GM12878 (cell line): ENCODE data around the gene MRPL44. TPM values are rescaled to one million over a fixed set of nuclear protein-coding genes. Genes with fewer than 3 reads are reported as not detected.

Source experiments
- ATAC-seq: fragments of 200-7000 bp; cut with Tn5 transposase; 3 replicates; pipeline ENCODE4 v1.9.1; 2020; ENCODE audit warnings: mild to moderate bottlenecking, moderate library complexity
- BruUV-seq: library from RNA; stranded (reverse); fragments of 400-500 nt; replicated peaks from 2 replicates; lab custom pipeline; 2021; lab: Mats Ljungman, UMichigan
- CTCF ChIA-PET: fragments of 300-600 bp; sonication (Branson Sonifier 250); formaldehyde crosslinking; extraction: SDS; loops from one replicate; lab custom pipeline; 2021; ENCODE audit warnings: inconsistent platforms; lab: Yijun Ruan, JAX
- POLR2A ChIA-PET: fragments of 350-600 bp; formaldehyde crosslinking; extraction: SDS; loops from one replicate; lab custom pipeline; 2021; ENCODE audit warnings: inconsistent platforms; lab: Charles Lee
- RAD21 ChIA-PET: fragments of 300-600 bp; sonication (Branson Sonifier 250); formaldehyde crosslinking; loops from one replicate; lab custom pipeline; 2023; ENCODE audit warnings: antibody characterized with exemption; ENCODE audit not compliant: unreplicated experiment; lab: Charles Lee
- SMC1A ChIA-PET: fragments of 300-600 bp; sonication (Branson Sonifier 250); formaldehyde crosslinking; loops from one replicate; lab custom pipeline; 2023; ENCODE audit not compliant: unreplicated experiment, uncharacterized antibody; lab: Charles Lee
- DNase-seq: peaks from one replicate; pipeline ENCODE4 v3.0.0-alpha.2; 2011; ENCODE audit warnings: low read depth, low spot score
- FAIRE-seq: peaks from 3 replicates; lab custom pipeline; 2011; peaks lifted over from hg19 to GRCh38; lab: Jason Lieb, UNC
- H2AFZ ChIP-seq: 2 replicates; pipeline ENCODE4 v1.6.0; 2011; ENCODE audit warnings: low read depth, low read length, control low read depth; ENCODE audit not compliant: control insufficient read depth
- H3K27ac ChIP-seq: 2 replicates; pipeline ENCODE4 v1.5.1; 2011; ENCODE audit warnings: control low read depth; ENCODE audit not compliant: control insufficient read depth, insufficient read depth
- H3K27me3 ChIP-seq, 2 experiments: replicated peaks in 1 of 2; 2 replicates each; pipeline versions ENCODE4 v1.6.0 to v1.6.1; 2011; ENCODE audit warnings: low read length in 1 of 2; ENCODE audit not compliant: control insufficient read depth in 2 of 2, insufficient read depth in 2 of 2
- H3K36me3 ChIP-seq, 2 experiments: 2 replicates each; pipeline ENCODE4 v1.5.1; 2011; ENCODE audit warnings: low read length in 1 of 2; ENCODE audit not compliant: control insufficient read depth in 2 of 2, insufficient read depth in 2 of 2
- H3K4me1 ChIP-seq: 2 replicates; pipeline ENCODE4 v1.6.1; 2011; ENCODE audit warnings: mild to moderate bottlenecking, low read length, moderate library complexity, mixed read lengths; ENCODE audit not compliant: control insufficient read depth, insufficient read depth
- H3K4me2 ChIP-seq: 2 replicates; pipeline ENCODE4 v1.6.0; 2011; ENCODE audit warnings: control low read depth; ENCODE audit not compliant: control insufficient read depth, insufficient read depth
- H3K4me3 ChIP-seq: fragments of 200-600 bp; sonication (generic); 2 replicates; pipeline ENCODE4 v1.5.1; 2016
- H3K79me2 ChIP-seq: 2 replicates; pipeline ENCODE4 v1.6.0; 2011; ENCODE audit warnings: low read length; ENCODE audit not compliant: control insufficient read depth, insufficient read depth
- H3K9ac ChIP-seq: 2 replicates; pipeline ENCODE4 v1.8.0; 2011; ENCODE audit warnings: low read length, control low read depth, mixed read lengths; ENCODE audit not compliant: control insufficient read depth, insufficient read depth
- H3K9me3 ChIP-seq: replicated peaks from 3 replicates; pipeline ENCODE4 v1.5.1; 2011; ENCODE audit warnings: mild to moderate bottlenecking, low read length; ENCODE audit not compliant: control insufficient read depth, insufficient read depth
- H4K20me1 ChIP-seq: 2 replicates; pipeline ENCODE4 v1.6.0; 2011; ENCODE audit not compliant: control insufficient read depth, insufficient read depth
- ATF3 ChIP-seq: IDR thresholded peaks from 2 replicates; pipeline ENCODE4 v1.6.1; 2011; ENCODE audit warnings: low read depth, mild to moderate bottlenecking, low read length, moderate library complexity, borderline replicate concordance; ENCODE audit errors: extremely low read depth
- BCL11A ChIP-seq: IDR thresholded peaks from 2 replicates; pipeline ENCODE4 v1.6.1; 2011; ENCODE audit warnings: low read depth, low read length
- BCL3 ChIP-seq: IDR thresholded peaks from 2 replicates; pipeline ENCODE4 v1.6.1; 2011; ENCODE audit warnings: borderline replicate concordance, low read depth, mild to moderate bottlenecking, moderate library complexity, low read length; ENCODE audit not compliant: insufficient read depth, poor library complexity, severe bottlenecking
- BHLHE40 ChIP-seq, 2 experiments: fragments of 450-650 bp in 1 of 2; IDR thresholded peaks; 2 replicates each; pipeline ENCODE4 v1.6.1; 2011 to 2017; ENCODE audit warnings: low read depth in 2 of 2, borderline replicate concordance in 1 of 2, improper control_type of control experiment in 1 of 2, low read length in 1 of 2, mild to moderate bottlenecking in 1 of 2
- EGR1 ChIP-seq, 2 experiments: IDR thresholded peaks; 1 replicate in 1 of 2; 2 replicates in 1 of 2; pipeline ENCODE4 v1.6.1; 2011 to 2012; ENCODE audit warnings: low read depth in 2 of 2, low read length in 2 of 2, borderline replicate concordance in 1 of 2, mild to moderate bottlenecking in 1 of 2, moderate library complexity in 1 of 2
- HDGF ChIP-seq: fragments of 450-650 bp; IDR thresholded peaks from 2 replicates; pipeline ENCODE4 v1.6.1; 2016; ENCODE audit warnings: antibody characterized with exemption
- NFXL1 ChIP-seq: fragments of 450-650 bp; IDR thresholded peaks from 2 replicates; pipeline ENCODE4 v1.6.1; 2017; ENCODE audit warnings: antibody characterized with exemption, mild to moderate bottlenecking, borderline replicate concordance
- NR2F1 ChIP-seq: fragments of 450-650 bp; conservative IDR thresholded peaks from 2 replicates; pipeline ENCODE4 v1.6.1; 2017; ENCODE audit warnings: mild to moderate bottlenecking
- POLR2A ChIP-seq: IDR thresholded peaks from 2 replicates; pipeline ENCODE4 v1.6.1; 2011; ENCODE audit warnings: low read depth, mild to moderate bottlenecking, low read length
- REST ChIP-seq: IDR thresholded peaks from 2 replicates; pipeline ENCODE4 v1.6.1; 2012; ENCODE audit warnings: mild to moderate bottlenecking, low read depth, low read length
- RFX5 ChIP-seq: IDR thresholded peaks from 2 replicates; pipeline ENCODE4 v1.6.1; 2011; ENCODE audit warnings: low read depth, low read length, improper control_type of control experiment
- SMAD5 ChIP-seq: IDR thresholded peaks from 2 replicates; pipeline ENCODE4 v1.6.1; 2016; ENCODE audit warnings: antibody characterized with exemption, low read depth
- SMC3 ChIP-seq: IDR thresholded peaks from 2 replicates; pipeline ENCODE4 v1.6.1; 2011; ENCODE audit warnings: low read length, improper control_type of control experiment, borderline replicate concordance
- TAF1 ChIP-seq: IDR thresholded peaks from 2 replicates; pipeline ENCODE4 v1.6.1; 2011; ENCODE audit warnings: mild to moderate bottlenecking, low read depth, low read length, borderline replicate concordance
- ZBTB4 ChIP-seq: fragments of 450-650 bp; formaldehyde crosslinking; IDR thresholded peaks from 2 replicates; pipeline ENCODE4 v1.4.0; 2022; ENCODE audit warnings: mild to moderate bottlenecking, moderate library complexity
- ZNF207 ChIP-seq: fragments of 450-650 bp; IDR thresholded peaks from 2 replicates; pipeline ENCODE4 v1.6.1; 2014; ENCODE audit warnings: antibody characterized with exemption, mild to moderate bottlenecking, borderline replicate concordance
- WGBS: methylation state at CpG from one replicate; pipeline ENCODE4 v1.1.6; 2016; ENCODE audit warnings: low lambda C conversion rate; ENCODE audit not compliant: insufficient replicate concordance, insufficient coverage; ENCODE audit errors: missing lambda C conversion rate; 5-methylcytosine and 5-hydroxymethylcytosine counted together
- in situ Hi-C: fragments of 300-500 bp; cut with MboI; formaldehyde crosslinking; loops from 9 replicates; pipeline ENCODE4 v1.14.3; 2018; ENCODE audit warnings: mixed read lengths
- intact Hi-C: fragments of 100-400 bp; cut with micrococcal nuclease; formaldehyde crosslinking; loops from one replicate; pipeline ENCODE4 v1.14.2; 2022; ENCODE audit not compliant: unreplicated experiment
- polyA plus RNA-seq, 11 experiments: library from polyadenylated mRNA; depleted of rRNA in 4 of 11; unstranded in 6 of 11; stranded (reverse) in 5 of 11; fragments of >200 nt; fragmentation: Nextera tagmentation in 4 of 11; fragmentation: Illumina TruSeq in 1 of 11; extraction: Ambion mirVana in 4 of 11; extraction: Trizol in 1 of 11; gene quantifications; 1 replicate in 1 of 11; 2 replicates in 10 of 11; pipeline versions ENCODE4 v1.2.1 to v1.2.3, GENCODE V29; 2011 to 2016; ENCODE audit warnings: inconsistent platforms in 2 of 11, missing spikeins in 2 of 11, low read depth in 1 of 11
- total RNA-seq, 4 experiments: library from RNA; depleted of rRNA in 3 of 4; stranded (reverse); fragments of >200 nt in 3 of 4; fragmentation: Illumina TruSeq in 1 of 4; extraction: Trizol in 1 of 4; gene quantifications; 2 replicates each; pipeline versions ENCODE4 v1.2.1 to v1.2.3, GENCODE V29; 2013 to 2021

The MRPL44 gene
- total and polyA plus RNA-seq, 10 of the 15 experiments (the other 5 are each of a cell fraction or from before 2014, with no cell fraction given) = 18.3 to 44.3 (median 37.5) TPM

GRCh38 chr2:223929571-223930102 is 27.6 kb upstream of the MRPL44 start:
- H3K9me3 ChIP-seq = peaks cover 16% of the 10 kb centered on the region
- H2AFZ ChIP-seq = no peak overlapping the region
- no TSS peak for BruUV-seq
- ChIA-PET SMC1A (interaction anchor here (1.4 kb wide), 1 partner anchor 11 kb away, joined by 3 read pairs; no protein-coding TSS in a partner anchor), POLR2A (interaction anchor here (0.6 kb wide), 1 partner anchor 35 kb away, joined by 3 read pairs; no protein-coding TSS in a partner anchor), CTCF (interaction anchor here (1.8 kb wide), 1 partner anchor 41 kb away, joined by 8 read pairs; no protein-coding TSS in a partner anchor), RAD21 (no interaction called here)
- in situ Hi-C loops (no loop called here), intact Hi-C loops (no loop called here)
- DNase-seq (no peak), FAIRE-seq (no peak), ATAC-seq (no peak)
- WGBS = 51% methylated on average over 4 of the region's 4 CpGs
- peaks cover 0 to 2% of the 10 kb centered on the region in 2 experiments; a peak in 1 of 4 replicates for H3K36me3 ChIP-seq
- no peak overlapping the region for H3K9ac ChIP-seq
- no peaks in the 10 kb centered on the region; the same call in 1 of the 2 replicates for H4K20me1 ChIP-seq
- H3K27ac ChIP-seq = no peak overlapping the region
- H3K27me3 ChIP-seq = no peaks in the 10 kb centered on the region
- peaks cover 14% of the 10 kb centered on the region for H3K79me2 ChIP-seq
- H3K4me2 ChIP-seq = no peak overlapping the region
- no peak overlapping the region for H3K4me3 ChIP-seq
- H3K4me1 ChIP-seq = peaks cover 4% of the 10 kb centered on the region
- no peak for TF ChIP-seq SMC3
- TF ChIP-seq ZBTB4 = no peak
- TF ChIP-seq RFX5 = no peak
- no peak for TF ChIP-seq ATF3
- no peak for TF ChIP-seq NR2F1
- TF ChIP-seq NFXL1 = no peak
- no peak for TF ChIP-seq TAF1
- TF ChIP-seq POLR2A = no peak
- no peak for TF ChIP-seq REST
- no peak for TF ChIP-seq EGR1 (IDR thresholded peaks at IDR 0.05; ENCODE audit: borderline replicate concordance in 1 of 2, low read depth in 2 of 2, low read length in 2 of 2)
- no peak for TF ChIP-seq BCL11A
- no peak for TF ChIP-seq BCL3
- TF ChIP-seq ZNF207 = no peak
- TF ChIP-seq HDGF = no peak
- no peak for TF ChIP-seq BHLHE40 (IDR thresholded peaks at IDR 0.05; ENCODE audit: borderline replicate concordance in 1 of 2, low read depth in 2 of 2, low read length in 1 of 2)
- TF ChIP-seq SMAD5 = no peak
